Fibroblast of upper back skin (primary cell): ENCODE measurements around the gene SOX6.
A peak's percentile ranks its signal among the peaks of the same experiment; 100 is the strongest.
"Not testable (repeated sequence)": the region's sequence is repeated elsewhere in the genome, so short reads cannot be mapped to it uniquely, and the experiment has no call there.

Experiments
- DNase-seq: peaks from one replicate; pipeline ENCODE4 v3.0.0-alpha.2; 2013

The SOX6 gene

DNA sequence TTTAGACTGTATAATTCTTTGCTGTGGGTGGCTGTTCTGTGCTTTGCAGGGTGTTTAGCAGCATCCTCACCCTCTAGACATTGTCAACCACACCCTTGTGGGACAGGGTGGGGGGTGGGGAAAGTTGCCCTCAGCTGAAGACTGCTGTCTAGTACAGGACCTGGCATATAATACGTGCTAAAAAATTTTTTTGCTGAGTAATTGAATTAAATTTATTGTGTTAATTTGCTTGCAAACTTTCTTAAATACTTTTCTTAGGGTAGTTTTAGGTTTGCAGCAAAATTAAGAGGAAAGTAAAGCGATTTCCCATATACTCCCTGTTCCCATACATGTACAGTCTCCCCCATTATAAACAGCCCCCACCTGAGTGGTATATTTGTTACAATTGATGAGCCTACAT, 268.5 kb downstream of the SOX6 start:
- DNase-seq, result no peak

GRCh38 chr11:16086229-16086819, 270.0 kb downstream of the SOX6 start:
- DNase-seq, result no peak

DNA sequence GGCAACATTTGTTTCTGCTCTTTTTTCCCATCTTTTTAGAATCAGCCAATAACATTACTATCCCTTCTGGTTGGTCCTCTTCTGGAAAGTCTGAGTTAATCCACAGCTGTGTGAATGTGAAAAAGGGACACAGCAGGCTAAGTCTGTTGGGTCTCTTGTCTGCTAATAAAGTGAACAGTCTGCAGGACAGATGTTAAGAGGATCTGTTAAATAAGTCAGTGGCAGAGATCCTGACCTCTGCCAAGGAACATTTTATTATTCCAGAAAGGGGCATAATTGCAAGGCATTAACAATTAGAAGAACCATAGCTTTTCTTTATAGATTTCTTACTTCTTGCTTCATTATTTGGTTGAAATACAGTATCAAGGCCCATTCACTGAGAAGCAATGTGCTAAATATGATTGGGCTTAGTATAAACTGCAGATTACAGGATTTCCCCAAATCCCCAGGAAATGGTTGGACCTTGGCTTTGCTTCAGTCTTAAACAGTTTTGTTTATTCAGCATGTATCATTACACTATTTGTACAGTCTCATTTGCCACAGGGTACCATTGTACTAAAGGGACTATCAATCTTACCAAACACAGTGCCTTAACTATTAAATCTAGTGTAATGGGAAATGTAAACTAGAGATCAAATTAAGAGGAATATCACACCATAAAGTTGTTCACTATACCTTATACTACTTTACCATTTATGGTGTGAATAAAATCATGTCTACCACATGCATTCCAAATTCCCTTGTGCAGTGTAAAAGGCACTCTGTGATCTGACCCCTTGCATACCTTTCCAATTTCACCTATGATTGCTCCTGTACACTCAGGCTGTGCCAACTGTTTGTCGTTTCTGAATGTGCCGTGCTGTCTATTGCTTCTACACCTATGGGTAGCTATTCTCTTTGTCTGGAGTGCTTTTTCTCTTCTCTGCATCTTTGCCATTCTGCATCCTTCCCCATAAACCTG, 274.0 kb downstream of the SOX6 start:
- DNase-seq, result no peak

DNA sequence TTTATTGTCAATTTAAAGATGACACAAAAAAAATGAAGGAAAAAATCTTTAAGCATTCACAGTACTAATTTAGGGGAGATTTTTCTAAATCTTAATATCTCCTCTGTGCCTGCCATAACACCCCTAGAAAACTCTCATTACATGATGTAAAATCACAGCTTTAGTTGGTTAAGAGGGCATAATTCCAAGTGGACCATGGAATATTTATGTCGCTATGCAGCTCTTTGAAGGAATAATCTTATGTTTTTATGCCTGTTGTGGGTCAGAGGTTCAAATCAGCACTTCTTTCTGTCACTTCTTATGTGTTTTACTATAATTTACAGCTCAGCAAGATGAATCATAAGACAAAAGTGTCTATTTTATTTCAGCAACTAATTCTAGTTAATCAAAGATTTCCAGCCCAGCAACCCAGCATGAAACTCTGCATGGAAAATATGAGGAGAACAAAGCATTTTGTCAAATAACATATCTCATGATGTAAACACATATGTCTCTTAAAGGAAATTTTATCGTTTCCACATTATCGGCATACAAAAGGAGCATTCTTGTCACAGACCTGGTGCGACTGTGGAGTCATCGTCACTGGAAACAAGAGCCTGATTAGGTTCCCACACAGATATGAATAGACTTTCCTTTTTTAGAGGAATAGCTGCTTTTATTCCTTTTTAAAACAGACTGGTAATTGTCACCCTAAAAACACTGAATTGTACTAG, 274.8 kb downstream of the SOX6 start:
- DNase-seq, result peak; percentile 28

GRCh38 chr11:16080688-16081381, 275.5 kb downstream of the SOX6 start:
- DNase-seq, result no peak

DNA sequence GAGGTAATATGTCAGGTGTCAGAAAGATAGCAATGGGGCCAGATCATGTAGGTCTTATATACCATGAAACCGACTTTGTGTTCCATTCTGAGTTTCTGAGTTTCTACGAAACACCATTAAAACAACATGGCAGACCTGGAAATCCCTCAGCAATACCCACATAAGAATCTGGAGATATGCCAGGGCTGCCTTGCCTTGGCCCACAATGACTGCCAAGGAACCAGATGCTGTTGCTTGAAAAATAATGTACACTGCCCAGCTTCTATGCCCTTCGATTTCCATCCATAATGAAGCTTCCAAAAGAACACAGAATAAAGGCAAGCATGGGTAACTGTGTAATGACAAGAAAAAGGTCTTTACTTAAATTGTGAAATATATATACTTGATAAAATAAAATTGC, 277.4 kb downstream of the SOX6 start:
- no peak for DNase-seq

DNA sequence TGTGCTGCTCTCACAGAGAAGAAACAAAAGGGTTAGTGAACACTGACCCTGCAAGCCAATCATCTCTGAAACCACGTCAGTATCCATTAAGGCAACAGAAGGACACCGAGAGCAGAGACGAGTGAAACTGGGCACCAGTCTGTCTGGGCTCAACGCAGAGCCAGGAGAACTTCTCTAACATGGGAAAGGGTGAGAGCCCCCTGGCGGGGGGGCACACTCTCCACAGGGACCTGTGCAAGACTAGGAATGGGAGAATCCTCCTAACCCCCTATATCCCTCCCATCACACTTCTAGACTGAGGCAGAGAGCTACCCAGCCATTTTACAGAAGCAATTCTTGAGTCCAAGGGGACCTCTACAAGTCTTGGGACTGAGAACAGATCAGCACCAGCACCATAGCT, 285.8 kb downstream of the SOX6 start:
- no peak for DNase-seq

- DNase-seq, result not testable (repeated sequence)
Observed at GRCh38 chr11:16067268-16067667, 289.1 kb downstream of the SOX6 start.

DNA sequence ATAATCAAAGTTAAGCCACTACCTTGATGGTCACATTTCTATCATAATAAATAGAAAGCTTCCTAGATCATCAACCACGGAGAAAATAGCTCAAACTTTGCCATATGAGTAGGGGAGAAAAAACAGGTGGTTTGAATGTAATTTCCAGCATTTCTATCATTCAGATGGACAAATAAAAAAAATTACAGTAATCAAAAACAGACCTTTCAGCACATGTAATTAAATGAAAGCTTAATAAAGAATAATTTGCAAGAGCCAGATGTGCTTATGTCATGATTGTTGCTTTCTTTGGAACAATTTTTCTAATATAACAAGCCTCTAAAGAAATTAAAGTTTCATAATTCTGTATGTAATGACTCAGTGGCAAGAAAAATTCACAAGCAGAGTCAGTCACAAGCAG, 297.0 kb downstream of the SOX6 start:
- no peak for DNase-seq

GRCh38 chr11:16058671-16059070, 297.7 kb downstream of the SOX6 start:
- no peak for DNase-seq

- DNase-seq, result no peak
Observed at GRCh38 chr11:16052750-16053149, 303.6 kb downstream of the SOX6 start.

DNA sequence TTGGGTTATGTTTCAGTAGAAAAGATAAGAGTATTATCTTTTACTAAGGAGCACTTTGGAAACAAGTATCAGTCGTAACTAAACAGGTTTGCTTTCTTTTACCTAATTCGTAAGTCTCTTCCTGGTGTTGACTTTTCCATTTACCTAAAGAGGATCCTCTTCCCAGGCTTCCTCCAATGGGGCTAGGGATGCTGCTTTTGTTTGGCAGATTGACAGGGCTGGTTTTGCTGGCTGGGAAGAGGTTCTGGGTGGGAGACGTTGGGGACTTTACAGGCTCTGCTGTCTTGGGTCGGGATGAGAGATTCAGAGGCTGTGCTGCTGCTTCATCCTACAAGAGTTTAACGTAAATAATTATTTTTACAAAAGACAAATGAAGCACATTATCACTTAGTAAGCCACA, 306.7 kb downstream of the SOX6 start:
- no peak for DNase-seq

- DNase-seq, result no peak
Observed at GRCh38 chr11:16047073-16047472, 309.3 kb downstream of the SOX6 start.

DNA sequence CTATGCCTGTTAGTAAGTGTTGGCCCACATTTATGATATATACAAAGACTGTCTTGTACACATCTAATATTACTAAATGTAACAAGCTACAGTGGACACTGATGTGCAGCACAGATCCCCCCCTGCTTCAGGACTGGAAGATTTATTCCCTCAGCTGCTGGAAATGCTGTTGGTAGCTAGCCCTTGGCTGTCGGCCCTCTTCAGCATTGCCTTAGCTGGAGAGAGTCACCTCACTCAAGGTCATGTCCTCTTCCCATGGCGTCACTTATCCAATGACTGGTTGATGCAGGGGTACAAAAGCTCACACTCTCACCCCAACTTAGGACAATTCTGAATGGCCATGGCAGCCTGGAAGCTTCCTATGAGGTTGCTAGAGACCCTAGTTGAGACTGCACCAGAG, 312.7 kb downstream of the SOX6 start:
- no peak for DNase-seq

DNA sequence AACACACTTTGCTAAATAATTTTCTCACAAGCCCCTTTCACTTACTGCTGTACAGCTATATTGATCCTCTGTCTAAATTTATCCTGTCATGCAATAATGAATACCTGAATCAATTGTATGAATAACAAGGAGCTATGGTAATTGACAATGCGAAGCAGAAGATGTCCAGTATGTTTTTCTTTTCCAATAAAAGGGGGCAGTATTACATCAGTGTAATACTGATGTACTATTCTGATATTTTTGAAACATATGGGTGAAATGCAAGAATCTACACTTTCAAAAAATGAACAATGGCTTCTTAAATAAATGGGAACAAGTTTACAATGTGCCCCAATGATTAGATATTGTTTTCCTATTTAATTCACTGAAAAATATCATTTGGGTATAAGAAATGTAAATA, 315.1 kb downstream of the SOX6 start:
- DNase-seq, result no peak

GRCh38 chr11:16040151-16040550, 316.2 kb downstream of the SOX6 start:
- no peak for DNase-seq

- no peak for DNase-seq
Observed at GRCh38 chr11:16037179-16037578, 319.2 kb downstream of the SOX6 start.

GRCh38 chr11:16036218-16036617, 320.1 kb downstream of the SOX6 start:
- DNase-seq, result no peak

GRCh38 chr11:16034074-16034473, 322.3 kb downstream of the SOX6 start:
- DNase-seq, result no peak

DNA sequence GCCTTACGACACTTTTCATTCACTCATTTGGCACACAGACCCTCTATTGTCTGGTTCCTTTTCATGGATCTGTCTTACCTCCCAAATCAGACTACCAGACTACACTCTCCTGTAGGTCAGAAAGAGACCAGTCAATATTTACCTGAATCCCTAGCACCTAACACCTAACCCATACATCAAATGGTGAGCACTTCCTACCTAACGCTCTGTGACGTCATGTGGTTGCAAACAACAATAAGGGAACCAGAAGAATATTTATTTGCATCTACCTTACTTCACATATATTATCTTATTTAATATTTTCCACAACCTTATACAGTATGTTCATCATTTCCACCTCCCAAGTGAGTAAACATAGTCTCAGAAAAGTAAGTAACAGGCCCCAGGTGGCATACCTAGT, 323.4 kb downstream of the SOX6 start:
- DNase-seq, result no peak

DNA sequence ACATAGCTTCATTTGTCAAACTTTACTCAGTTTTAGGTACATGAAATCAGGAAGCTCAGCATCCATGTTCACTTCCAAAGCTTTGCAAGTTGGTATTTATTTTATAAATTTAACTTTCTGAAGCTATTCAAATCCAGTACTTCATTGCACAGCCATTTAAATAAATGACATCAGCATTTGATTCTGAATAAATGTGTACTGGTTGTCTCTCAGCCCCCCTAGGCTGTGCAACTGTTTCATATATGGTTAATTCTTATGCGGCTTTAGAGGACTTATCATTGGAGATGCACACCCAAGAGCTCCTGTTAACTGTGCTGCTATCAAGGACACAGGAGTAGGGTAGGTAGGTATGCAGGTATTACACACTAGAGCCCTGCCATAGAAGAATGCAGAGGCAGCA, 325.1 kb downstream of the SOX6 start:
- DNase-seq, result no peak

GRCh38 chr11:16030664-16031063, 325.7 kb downstream of the SOX6 start:
- DNase-seq, result no peak

DNA sequence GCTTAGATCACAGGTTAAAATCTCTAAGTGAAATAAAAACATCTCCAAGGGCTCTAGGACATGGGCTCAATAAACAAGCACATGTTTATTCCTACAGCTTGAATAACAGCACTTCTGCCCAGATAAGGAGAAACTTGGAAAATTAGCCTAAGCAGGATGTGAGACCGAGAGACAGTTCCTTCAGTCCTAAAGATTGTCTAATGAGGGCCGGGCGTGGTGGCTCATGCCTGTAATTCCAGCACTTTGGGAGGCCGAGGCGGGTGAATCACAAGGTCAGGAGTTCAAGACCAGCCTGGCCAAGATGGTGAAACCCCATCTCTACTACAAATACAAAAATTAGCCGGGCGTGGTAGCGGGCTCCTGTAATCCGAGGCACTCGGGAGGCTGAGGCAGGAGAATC, 327.2 kb downstream of the SOX6 start:
- DNase-seq, result not testable (repeated sequence)
